ENCODE data around the gene DIDO1. TPM values are rescaled to one million over a fixed set of nuclear protein-coding genes. Genes with fewer than 3 reads are reported as not detected.
A peak's percentile ranks its signal among the peaks of the same experiment; 100 is the strongest.

The DIDO1 gene
- total and polyA plus RNA-seq, 2 of the 13 experiments (the other 11 are each of a cell fraction or from before 2014, with no cell fraction given): 75.0 to 75.1 TPM

DNA sequence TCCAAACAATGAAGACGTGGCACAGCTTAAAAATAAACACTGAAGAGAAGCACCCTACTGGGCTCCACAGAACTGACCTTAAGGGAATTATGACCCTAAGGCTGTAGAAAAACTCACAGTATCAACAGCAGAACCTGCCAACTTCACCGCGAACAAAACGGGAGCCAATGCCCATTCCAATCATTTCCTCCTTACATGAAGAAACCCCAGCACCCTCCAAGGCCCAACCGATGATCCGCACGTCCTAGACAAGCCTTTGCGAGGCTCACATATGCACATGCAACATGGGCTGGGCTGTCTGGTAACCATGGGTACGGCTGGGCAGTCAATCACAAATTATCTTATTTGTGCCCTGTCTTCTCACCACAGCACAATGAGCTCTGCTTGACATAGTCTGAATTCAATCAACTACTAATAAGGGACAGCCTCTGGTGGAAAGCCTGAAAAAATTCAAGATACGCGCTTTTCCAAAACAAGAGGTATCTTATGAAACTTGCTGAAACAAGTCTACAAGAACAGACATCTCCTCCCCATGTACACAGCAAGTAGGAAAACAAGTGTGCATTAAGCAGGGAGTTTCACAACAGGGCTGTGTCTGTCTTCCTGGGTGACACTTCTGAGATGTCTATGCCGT lies 1.7 kb downstream of the DIDO1 start (continued):
- TF ChIP-seq, protein P1, sequence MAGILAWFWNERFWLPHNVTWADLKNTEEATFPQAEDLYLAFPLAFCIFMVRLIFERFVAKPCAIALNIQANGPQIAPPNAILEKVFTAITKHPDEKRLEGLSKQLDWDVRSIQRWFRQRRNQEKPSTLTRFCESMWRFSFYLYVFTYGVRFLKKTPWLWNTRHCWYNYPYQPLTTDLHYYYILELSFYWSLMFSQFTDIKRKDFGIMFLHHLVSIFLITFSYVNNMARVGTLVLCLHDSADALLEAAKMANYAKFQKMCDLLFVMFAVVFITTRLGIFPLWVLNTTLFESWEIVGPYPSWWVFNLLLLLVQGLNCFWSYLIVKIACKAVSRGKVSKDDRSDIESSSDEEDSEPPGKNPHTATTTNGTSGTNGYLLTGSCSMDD (CRISPR knock-in tag; IDR thresholded peaks at IDR 0.05): no peak
- TF ChIP-seq TP53 (CRISPR knock-in tag; conservative IDR thresholded peaks at IDR 0.05): no peak
- TF ChIP-seq, protein P2, sequence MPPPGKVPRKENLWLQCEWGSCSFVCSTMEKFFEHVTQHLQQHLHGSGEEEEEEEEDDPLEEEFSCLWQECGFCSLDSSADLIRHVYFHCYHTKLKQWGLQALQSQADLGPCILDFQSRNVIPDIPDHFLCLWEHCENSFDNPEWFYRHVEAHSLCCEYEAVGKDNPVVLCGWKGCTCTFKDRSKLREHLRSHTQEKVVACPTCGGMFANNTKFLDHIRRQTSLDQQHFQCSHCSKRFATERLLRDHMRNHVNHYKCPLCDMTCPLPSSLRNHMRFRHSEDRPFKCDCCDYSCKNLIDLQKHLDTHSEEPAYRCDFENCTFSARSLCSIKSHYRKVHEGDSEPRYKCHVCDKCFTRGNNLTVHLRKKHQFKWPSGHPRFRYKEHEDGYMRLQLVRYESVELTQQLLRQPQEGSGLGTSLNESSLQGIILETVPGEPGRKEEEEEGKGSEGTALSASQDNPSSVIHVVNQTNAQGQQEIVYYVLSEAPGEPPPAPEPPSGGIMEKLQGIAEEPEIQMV (CRISPR knock-in tag; IDR thresholded peaks at IDR 0.05; ENCODE audit: low read depth): no peak
- TF ChIP-seq, protein P3, sequence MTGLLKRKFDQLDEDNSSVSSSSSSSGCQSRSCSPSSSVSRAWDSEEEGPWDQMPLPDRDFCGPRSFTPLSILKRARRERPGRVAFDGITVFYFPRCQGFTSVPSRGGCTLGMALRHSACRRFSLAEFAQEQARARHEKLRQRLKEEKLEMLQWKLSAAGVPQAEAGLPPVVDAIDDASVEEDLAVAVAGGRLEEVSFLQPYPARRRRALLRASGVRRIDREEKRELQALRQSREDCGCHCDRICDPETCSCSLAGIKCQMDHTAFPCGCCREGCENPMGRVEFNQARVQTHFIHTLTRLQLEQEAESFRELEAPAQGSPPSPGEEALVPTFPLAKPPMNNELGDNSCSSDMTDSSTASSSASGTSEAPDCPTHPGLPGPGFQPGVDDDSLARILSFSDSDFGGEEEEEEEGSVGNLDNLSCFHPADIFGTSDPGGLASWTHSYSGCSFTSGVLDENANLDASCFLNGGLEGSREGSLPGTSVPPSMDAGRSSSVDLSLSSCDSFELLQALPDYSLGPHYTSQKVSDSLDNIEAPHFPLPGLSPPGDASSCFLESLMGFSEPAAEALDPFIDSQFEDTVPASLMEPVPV (CRISPR knock-in tag; IDR thresholded peaks at IDR 0.05): no peak
- no peak; the same call in 1 of the 2 replicates for TF ChIP-seq NR2F6 (IDR thresholded peaks at IDR 0.05)
- no peak for TF ChIP-seq NR2F6 (CRISPR knock-in tag; IDR thresholded peaks at IDR 0.05)
- no peak for TF ChIP-seq FIP1L1 (IDR thresholded peaks at IDR 0.05; ENCODE audit: borderline replicate concordance, insufficient read depth, low read depth, low read length)
- no peak for TF ChIP-seq ZNF432 (CRISPR knock-in tag; IDR thresholded peaks at IDR 0.05; ENCODE audit: borderline replicate concordance)
- TF ChIP-seq PTBP1 (IDR thresholded peaks at IDR 0.05; ENCODE audit: low read depth, low read length, poor library complexity, severe bottlenecking): no peak
- no peak for TF ChIP-seq MIER2 (CRISPR knock-in tag; IDR thresholded peaks at IDR 0.05)
- no peak for TF ChIP-seq PLRG1 (conservative IDR thresholded peaks at IDR 0.05)
- TF ChIP-seq ZNF678 (CRISPR knock-in tag; IDR thresholded peaks at IDR 0.05): no peak
- 0 out of 2 replicates have a peak, but pooled peaks have one; percentile 38 for TF ChIP-seq POGZ (CRISPR knock-in tag; IDR thresholded peaks at IDR 0.05)
- TF ChIP-seq MIXL1 (CRISPR knock-in tag; IDR thresholded peaks at IDR 0.05): no peak
- TF ChIP-seq, protein P4, sequence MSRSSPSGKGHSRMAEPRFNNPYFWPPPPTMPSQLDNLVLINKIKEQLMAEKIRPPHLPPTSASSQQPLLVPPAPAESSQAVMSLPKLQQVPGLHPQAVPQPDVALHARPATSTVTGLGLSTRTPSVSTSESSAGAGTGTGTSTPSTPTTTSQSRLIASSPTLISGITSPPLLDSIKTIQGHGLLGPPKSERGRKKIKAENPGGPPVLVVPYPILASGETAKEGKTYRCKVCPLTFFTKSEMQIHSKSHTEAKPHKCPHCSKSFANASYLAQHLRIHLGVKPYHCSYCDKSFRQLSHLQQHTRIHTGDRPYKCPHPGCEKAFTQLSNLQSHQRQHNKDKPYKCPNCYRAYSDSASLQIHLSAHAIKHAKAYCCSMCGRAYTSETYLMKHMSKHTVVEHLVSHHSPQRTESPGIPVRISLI (CRISPR knock-in tag; IDR thresholded peaks at IDR 0.05; ENCODE audit: borderline replicate concordance): no peak
- TF ChIP-seq, protein P5, sequence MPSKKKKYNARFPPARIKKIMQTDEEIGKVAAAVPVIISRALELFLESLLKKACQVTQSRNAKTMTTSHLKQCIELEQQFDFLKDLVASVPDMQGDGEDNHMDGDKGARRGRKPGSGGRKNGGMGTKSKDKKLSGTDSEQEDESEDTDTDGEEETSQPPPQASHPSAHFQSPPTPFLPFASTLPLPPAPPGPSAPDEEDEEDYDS (CRISPR knock-in tag; IDR thresholded peaks at IDR 0.05): no peak
- TF ChIP-seq, protein P6, sequence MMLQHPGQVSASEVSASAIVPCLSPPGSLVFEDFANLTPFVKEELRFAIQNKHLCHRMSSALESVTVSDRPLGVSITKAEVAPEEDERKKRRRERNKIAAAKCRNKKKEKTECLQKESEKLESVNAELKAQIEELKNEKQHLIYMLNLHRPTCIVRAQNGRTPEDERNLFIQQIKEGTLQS (CRISPR knock-in tag; IDR thresholded peaks at IDR 0.05): no peak
- TF ChIP-seq, protein P7, sequence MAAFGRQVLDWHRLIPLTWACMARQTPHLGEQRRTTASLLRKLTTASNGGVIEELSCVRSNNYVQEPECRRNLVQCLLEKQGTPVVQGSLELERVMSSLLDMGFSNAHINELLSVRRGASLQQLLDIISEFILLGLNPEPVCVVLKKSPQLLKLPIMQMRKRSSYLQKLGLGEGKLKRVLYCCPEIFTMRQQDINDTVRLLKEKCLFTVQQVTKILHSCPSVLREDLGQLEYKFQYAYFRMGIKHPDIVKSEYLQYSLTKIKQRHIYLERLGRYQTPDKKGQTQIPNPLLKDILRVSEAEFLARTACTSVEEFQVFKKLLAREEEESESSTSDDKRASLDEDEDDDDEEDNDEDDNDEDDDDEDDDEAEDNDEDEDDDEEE (CRISPR knock-in tag; IDR thresholded peaks at IDR 0.05): no peak; the same call in 1 of the 2 replicates
- TF ChIP-seq, protein P8, sequence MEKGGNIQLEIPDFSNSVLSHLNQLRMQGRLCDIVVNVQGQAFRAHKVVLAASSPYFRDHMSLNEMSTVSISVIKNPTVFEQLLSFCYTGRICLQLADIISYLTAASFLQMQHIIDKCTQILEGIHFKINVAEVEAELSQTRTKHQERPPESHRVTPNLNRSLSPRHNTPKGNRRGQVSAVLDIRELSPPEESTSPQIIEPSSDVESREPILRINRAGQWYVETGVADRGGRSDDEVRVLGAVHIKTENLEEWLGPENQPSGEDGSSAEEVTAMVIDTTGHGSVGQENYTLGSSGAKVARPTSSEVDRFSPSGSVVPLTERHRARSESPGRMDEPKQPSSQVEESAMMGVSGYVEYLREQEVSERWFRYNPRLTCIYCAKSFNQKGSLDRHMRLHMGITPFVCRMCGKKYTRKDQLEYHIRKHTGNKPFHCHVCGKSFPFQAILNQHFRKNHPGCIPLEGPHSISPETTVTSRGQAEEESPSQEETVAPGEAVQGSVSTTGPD (CRISPR knock-in tag; IDR thresholded peaks at IDR 0.05): no peak
- no peak for TF ChIP-seq ZFYVE20 (CRISPR knock-in tag; IDR thresholded peaks at IDR 0.05; ENCODE audit: borderline replicate concordance, low read depth)
- TF ChIP-seq THAP11 (CRISPR knock-in tag; IDR thresholded peaks at IDR 0.05): no peak
- TF ChIP-seq TEAD2 (CRISPR knock-in tag; IDR thresholded peaks at IDR 0.05): no peak
- TF ChIP-seq ZNF605 (CRISPR knock-in tag; IDR thresholded peaks at IDR 0.05): no peak

All from HepG2 (cell line).